ENCODE data around the gene BRCC3.
"Not testable (repeated sequence)": the region's sequence is repeated elsewhere in the genome, so short reads cannot be mapped to it uniquely, and the experiment has no call there.

Gene BRCC3

DNA sequence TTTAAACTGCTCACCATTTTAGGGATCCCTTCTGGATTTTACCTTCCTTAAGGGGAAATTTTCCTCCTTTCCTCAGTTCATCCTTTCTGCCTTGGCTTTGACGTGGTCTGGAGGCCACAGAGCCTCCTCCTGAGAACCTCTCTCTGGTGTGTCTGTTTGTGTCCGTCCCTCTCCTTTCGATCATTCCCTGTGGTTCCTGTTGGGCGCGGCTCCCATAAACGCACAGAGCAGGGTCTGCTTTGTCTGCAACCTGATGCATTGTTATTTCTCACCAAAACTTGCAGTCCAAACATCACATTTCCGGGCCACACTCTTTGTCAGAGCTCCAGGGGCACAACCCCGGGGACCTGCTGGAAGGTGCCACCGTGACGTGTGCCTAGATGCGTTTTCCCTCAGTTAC lies 76.9 kb downstream of the BRCC3 start:
- DNase-seq = not testable (repeated sequence)

DNA sequence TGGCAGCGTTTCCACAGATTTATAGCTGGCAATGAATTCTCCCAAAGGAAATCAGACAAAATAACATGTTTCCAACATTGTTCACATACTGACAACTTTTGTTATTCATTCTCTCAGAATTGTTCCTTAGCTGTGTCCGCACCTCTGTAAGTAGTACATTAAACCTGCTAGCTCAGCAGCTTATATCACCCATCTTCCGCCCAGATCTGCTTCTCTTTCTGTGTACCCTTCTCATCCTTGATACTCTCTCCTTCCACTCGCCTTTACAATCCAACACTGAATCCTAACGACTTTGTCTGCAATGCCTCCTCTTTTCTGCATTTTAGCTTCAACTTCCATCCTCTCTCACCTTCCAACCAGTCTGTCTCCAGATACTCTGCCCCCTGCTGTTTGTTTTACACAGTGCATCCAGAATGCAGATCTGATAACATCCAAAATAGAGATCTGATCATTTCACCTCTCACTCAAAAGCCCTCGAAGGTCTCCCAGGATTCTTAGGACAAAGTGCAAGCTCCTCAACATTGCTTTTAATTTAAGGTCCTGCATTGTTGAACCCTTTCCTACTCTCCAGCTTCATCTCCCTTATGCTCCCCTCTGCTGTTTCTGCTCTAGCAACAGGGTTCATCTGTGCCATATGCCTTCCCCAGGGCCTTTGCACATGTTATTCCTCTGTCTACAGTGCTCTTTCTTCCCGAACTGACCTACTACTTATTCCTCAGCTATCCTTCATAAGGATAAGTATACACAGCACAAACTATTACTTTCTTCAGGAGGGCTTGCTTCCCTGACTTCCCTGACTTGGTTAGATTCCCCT lies 77.6 kb downstream of the BRCC3 start:
- DNase-seq = peak; percentile 43

DNA sequence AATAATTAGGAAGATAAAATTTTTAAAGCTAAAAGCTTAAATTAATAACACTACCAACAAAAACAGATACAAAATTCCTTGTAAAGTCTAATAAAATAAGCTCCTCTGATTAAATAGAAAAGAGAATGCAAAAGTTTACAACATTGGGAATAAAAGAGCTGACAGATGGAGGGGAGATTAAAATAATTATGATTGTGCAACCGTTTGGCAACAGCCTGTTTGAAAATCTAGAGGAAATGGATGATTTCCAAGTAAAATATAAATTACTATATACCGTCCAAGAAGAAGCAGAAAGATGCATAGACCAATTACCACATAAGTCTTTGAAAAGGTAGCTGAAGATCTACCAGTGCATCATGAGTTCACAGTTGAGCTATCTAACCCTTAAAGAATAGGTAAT lies 98.6 kb downstream of the BRCC3 start:
- no peak for DNase-seq
